Right ventricle myocardium inferior (tissue), 1 donor: ENCODE measurements around the gene MAN2C1. TPM values are rescaled to one million over a fixed set of nuclear protein-coding genes. Genes with fewer than 3 reads are reported as not detected.

Experiments
- ATAC-seq: fragments of 200-7000 bp; cut with Tn5 transposase; one replicate; pipeline ENCODE4 v1.9.1; 2020; ENCODE audit warnings: mild to moderate bottlenecking, moderate library complexity
- DNase-seq: peaks from one replicate; pipeline ENCODE4 v3.0.0; 2021; ENCODE audit errors: missing footprints
- intact Hi-C: fragments of 100-400 bp; cut with DNase I; formaldehyde crosslinking; loops from one replicate; pipeline ENCODE4 v1.11.0; 2022
- total RNA-seq: library from RNA; stranded (reverse); fragmentation: NEBNext Ultra II Directional; extraction: Animal tissue kit (Norgen Biotek cat#: 25700); gene quantifications from one replicate; pipeline ENCODE4 v1.2.1, GENCODE V29; 2021
- donor health status: DM: no; HTN: yes; CAD: no; lungs with severe emphysema.

The MAN2C1 gene
- total RNA-seq, 1 donor from 2014 or later, result 89.2 TPM

GRCh38 chr15:75362642-75363249, 5.7 kb downstream of the MAN2C1 start:
- no peak for ATAC-seq
- no peak for DNase-seq
- intact Hi-C loops, result no loop called here

- ATAC-seq (no peak), DNase-seq (no peak)
- intact Hi-C loops, result no loop called here
Measured at GRCh38 chr15:75361989-75362641, 6.3 kb downstream of the MAN2C1 start.

DNA sequence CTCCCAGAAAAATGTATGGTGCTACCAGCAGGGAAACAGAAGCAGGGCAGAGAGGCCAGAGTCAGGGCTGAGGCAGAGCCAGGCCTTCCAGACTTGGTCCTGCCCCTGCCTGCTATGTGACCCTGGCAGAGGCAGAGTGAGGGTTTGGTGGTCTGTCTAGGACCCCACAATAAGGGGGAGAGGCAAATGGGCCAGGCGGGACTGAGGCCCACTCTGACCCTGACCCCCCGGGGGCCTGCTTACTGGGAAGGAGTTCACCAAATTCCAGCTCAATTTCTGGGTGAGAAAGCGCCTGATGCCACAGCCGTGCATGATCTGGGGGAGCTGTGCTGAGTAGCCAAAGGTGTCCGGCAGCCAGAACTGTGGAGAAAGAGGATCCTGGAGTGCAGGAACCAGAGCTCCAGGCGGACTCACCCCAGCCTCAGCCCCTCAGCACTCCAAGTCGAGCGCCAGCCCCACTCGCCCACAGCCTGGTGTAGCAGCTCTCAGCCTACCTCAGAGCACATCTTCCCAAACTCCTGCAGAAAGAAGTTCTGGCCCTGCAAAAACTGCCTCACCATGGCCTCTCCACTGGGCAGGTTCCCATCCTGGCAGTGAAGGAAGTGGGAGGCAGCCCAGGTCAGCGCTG, 6.9 kb downstream of the MAN2C1 start:
- no peak for ATAC-seq
- DNase-seq, result no peak
- intact Hi-C loops, result no loop called here

- no peak for ATAC-seq
- intact Hi-C loops, result no loop called here
- DNase-seq, result no peak
Measured at GRCh38 chr15:75360856-75361255, 7.6 kb downstream of the MAN2C1 start.

GRCh38 chr15:75360391-75360790, 8.0 kb downstream of the MAN2C1 start:
- no peak for ATAC-seq
- no peak for DNase-seq
- intact Hi-C loops, result no loop called here

DNA sequence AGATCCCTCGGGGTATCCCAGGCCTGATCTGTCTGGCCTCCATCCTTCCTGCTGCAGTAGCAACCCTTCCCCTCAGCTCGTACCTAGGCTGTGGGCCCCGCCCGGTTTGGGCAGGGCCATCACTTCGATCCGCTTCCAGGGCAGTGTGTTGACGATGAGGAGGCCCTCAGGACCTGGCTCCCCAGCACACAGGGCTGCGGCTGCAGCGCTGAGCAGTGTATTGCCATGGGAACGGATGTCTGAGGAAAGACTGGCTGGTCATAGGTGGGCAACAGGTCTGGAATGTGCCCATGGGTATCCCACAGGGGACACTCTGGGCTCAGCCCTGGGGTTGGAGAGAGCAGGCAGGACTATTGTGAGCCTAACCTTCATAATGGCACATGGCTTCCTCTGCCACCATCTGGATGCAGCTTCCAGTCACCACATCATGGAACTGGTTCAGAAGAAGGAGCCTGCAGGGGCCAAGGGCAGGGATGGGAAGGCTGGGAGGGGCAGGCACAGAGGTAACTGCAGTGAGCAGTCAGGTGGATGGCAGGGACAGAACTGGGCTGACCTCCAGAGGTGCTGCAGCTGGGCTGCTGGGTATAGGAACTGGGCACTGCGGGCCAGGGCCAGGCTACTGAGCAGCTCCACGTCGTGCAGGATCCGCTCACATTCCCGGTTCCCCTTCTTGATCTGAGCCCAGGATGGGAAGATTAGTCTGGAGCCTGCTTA, 8.7 kb downstream of the MAN2C1 start:
- intact Hi-C loops, result no loop called here
- no peak for ATAC-seq
- DNase-seq, result no peak

- DNase-seq (no peak), ATAC-seq (no peak)
- intact Hi-C loops, result no loop called here
Measured at GRCh38 chr15:75358771-75359536, 9.5 kb downstream of the MAN2C1 start.

DNA sequence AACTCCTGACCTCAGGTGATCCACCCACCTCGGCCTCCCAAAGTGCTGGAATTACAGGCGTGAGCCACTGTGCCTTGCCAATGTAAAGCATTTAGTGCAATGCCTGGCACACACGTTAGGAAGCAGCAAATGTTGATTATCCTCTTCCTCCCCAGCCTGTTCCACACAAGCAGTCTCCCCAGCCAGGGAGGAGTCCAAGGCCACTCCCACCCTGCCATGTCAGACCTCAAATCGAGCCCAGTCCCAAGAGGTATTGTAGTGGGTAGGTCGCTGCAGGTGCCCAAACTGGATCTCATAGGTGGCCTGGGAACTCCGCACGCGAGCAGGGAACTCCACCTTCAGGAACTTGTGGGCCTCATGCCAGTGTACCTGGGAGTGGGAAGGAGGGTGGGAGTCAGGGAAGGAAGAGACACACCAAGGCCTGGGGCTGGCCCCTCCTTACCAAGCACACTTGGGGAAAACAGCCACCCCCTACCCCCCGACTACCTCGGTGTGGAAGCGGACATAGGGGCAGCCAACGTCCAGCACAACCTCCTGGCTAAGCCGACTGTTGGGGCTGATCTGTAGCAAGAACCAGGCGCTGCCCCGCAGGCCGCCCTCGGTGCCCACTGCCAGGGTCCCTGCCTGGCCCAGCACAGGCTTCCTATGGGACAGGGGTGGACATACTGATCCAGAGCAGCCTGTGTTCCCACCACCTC, 10.3 kb downstream of the MAN2C1 start:
- intact Hi-C loops, result no loop called here
- ATAC-seq, result no peak
- DNase-seq, result no peak

- ATAC-seq (no peak), DNase-seq (no peak)
- intact Hi-C loops, result no loop called here
Measured at GRCh38 chr15:75356517-75356916, 11.9 kb downstream of the MAN2C1 start.

- ATAC-seq (no peak), DNase-seq (no peak)
- intact Hi-C loops, result no loop called here
Measured at GRCh38 chr15:75356006-75356405, 12.4 kb downstream of the MAN2C1 start.

- DNase-seq, result no peak
- ATAC-seq, result no peak
- intact Hi-C loops, result no loop called here
Measured at GRCh38 chr15:75355369-75355768, 13.0 kb downstream of the MAN2C1 start.

GRCh38 chr15:75354454-75354853, 14.0 kb downstream of the MAN2C1 start:
- DNase-seq, result no peak
- intact Hi-C loops, result no loop called here
- ATAC-seq, result no peak

GRCh38 chr15:75353604-75354003, 14.8 kb downstream of the MAN2C1 start:
- ATAC-seq (no peak), DNase-seq (no peak)
- intact Hi-C loops, result no loop called here

DNA sequence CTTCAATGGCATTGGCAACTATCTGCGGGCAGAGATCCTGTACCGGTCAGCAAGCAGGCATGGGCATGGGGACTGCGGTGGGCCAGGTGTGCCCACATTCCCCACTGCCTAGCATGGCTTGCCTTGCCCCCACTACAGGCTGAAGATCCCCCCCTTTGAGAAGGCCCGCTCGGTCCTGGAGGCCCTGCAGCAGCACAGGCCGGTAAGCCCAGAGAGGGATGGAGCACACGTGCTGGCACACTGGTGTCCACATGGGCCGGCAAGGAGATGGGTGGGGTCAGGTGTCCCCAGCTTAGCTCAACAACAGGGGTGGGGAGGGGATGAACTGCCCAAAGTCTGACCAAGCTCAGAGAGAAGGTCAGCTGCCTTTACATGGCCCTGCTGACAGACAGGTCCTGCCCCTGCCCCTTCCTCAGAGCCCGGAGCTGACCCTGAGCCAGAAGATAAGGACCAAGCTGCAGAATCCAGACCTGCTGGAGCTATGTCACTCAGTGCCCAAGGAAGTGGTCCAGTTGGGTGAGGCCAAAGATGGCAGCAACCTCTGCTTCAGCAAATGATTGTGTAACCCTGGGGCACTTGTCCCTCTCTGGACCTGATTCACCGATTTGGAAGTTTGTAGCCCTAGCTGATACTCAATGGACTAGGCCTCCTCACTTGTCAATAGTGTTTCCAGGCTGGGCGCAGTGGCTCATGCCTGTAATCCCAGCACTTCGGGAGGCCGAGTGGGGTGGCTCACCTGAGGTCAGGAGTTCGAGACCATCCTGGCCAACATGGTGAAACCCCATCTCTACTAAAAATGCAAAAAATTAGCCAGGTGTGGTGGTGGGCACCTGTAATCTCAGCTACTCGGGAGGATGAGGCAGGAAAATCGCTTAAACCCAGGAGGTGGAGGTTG, 16.0 kb downstream of the MAN2C1 start:
- ATAC-seq (no peak), DNase-seq (no peak)
- intact Hi-C loops, result no loop called here

GRCh38 chr15:75350601-75351361, 17.6 kb downstream of the MAN2C1 start:
- intact Hi-C loops, result no loop called here
- DNase-seq (peak; percentile 32), ATAC-seq (no peak)

GRCh38 chr15:75349851-75350588, 18.4 kb downstream of the MAN2C1 start:
- DNase-seq, result no peak
- no peak for ATAC-seq
- intact Hi-C loops, result no loop called here
